HepG2 (cell line): ENCODE results near the gene ELOVL2. TPM values are rescaled to one million over a fixed set of nuclear protein-coding genes. Genes with fewer than 3 reads are reported as not detected.

Source experiments
- ATF1 ChIP-seq: IDR thresholded peaks from 2 replicates; pipeline ENCODE4 v1.6.1; 2016; ENCODE audit warnings: mild to moderate bottlenecking, control low read depth
- GZF1 ChIP-seq: sonication (generic); formaldehyde crosslinking; IDR thresholded peaks from 2 replicates; pipeline ENCODE4 v1.5.1; 2020; ENCODE audit warnings: mild to moderate bottlenecking, missing genetic modification reagents
- MIER2 ChIP-seq: IDR thresholded peaks from 2 replicates; pipeline ENCODE4 v1.6.1; 2016; ENCODE audit warnings: missing biosample characterization, missing genetic modification reagents
- NCOR1 ChIP-seq: fragments of 200-600 bp; sonication (generic); IDR thresholded peaks from 2 replicates; pipeline ENCODE4 v1.7.0; 2017; ENCODE audit warnings: antibody characterized with exemption, low read length, borderline replicate concordance
- PHF20 ChIP-seq: sonication (generic); formaldehyde crosslinking; IDR thresholded peaks from 2 replicates; pipeline ENCODE4 v1.5.0; 2020; ENCODE audit warnings: mild to moderate bottlenecking, missing genetic modification reagents
- PHF21A ChIP-seq: sonication (generic); formaldehyde crosslinking; IDR thresholded peaks from 2 replicates; pipeline ENCODE4 v1.5.0; 2020; ENCODE audit warnings: mild to moderate bottlenecking, missing genetic modification reagents
- RCOR2 ChIP-seq: IDR thresholded peaks from 2 replicates; pipeline ENCODE4 v1.6.1; 2016; ENCODE audit warnings: missing biosample characterization, missing genetic modification reagents
- SIN3B ChIP-seq: fragments of 150-350 bp; IDR thresholded peaks from 2 replicates; pipeline ENCODE4 v1.6.1; 2014; ENCODE audit warnings: low read length
- SUZ12 ChIP-seq: fragments of 150-350 bp; IDR thresholded peaks from 2 replicates; pipeline ENCODE4 v1.6.1; 2014; ENCODE audit warnings: low read depth, low read length
- TGIF2 ChIP-seq: IDR thresholded peaks from 2 replicates; pipeline ENCODE4 v1.6.1; 2016; ENCODE audit warnings: control low read depth, missing compliant biosample characterization
- TP53 ChIP-seq: sonication (generic); formaldehyde crosslinking; conservative IDR thresholded peaks from 2 replicates; pipeline ENCODE4 v1.4.0; 2020; ENCODE audit warnings: missing genetic modification reagents
- ZBTB8A ChIP-seq: sonication (generic); formaldehyde crosslinking; IDR thresholded peaks from 2 replicates; pipeline ENCODE4 v1.4.0; 2020; ENCODE audit warnings: mild to moderate bottlenecking, low read depth, missing genetic modification reagents, borderline replicate concordance
- ZNF124 ChIP-seq: sonication (generic); formaldehyde crosslinking; IDR thresholded peaks from 2 replicates; pipeline ENCODE4 v1.4.0; 2020; ENCODE audit warnings: missing genetic modification reagents
- ZNF251 ChIP-seq: sonication (generic); formaldehyde crosslinking; IDR thresholded peaks from 2 replicates; pipeline ENCODE4 v1.9.0; 2021; ENCODE audit warnings: mild to moderate bottlenecking, missing genetic modification reagents
- ZNF260 ChIP-seq: sonication (generic); formaldehyde crosslinking; IDR thresholded peaks from 2 replicates; pipeline ENCODE4 v1.4.0; 2020; ENCODE audit warnings: missing genetic modification reagents, low read depth, mild to moderate bottlenecking, borderline replicate concordance
- ZNF563 ChIP-seq: sonication (generic); formaldehyde crosslinking; IDR thresholded peaks from 2 replicates; pipeline ENCODE4 v1.8.0; 2022; ENCODE audit warnings: mild to moderate bottlenecking, moderate library complexity, missing genetic modification reagents
- ZNF75D ChIP-seq: sonication (generic); formaldehyde crosslinking; IDR thresholded peaks from 2 replicates; pipeline ENCODE4 v1.8.1; 2023; ENCODE audit warnings: missing genetic modification reagents, mild to moderate bottlenecking, borderline replicate concordance
- polyA plus RNA-seq, 8 experiments: library from polyadenylated mRNA; depleted of rRNA in 3 of 8; stranded (reverse) in 7 of 8; unstranded in 1 of 8; fragments of >200 nt; fragmentation: Illumina TruSeq in 4 of 8; extraction: Trizol in 4 of 8; gene quantifications; 2 replicates each; pipeline versions ENCODE4 v1.2.1 to v1.2.3, GENCODE V29; 2011 to 2016; ENCODE audit warnings: low read depth in 4 of 8, missing spikeins in 1 of 8, mixed read lengths in 1 of 8; ENCODE audit not compliant: insufficient read depth in 1 of 8
- total RNA-seq, 5 experiments: library from RNA; depleted of rRNA; stranded (reverse); fragments of >200 nt; fragmentation: Illumina TruSeq; extraction: Trizol; gene quantifications; 2 replicates each; pipeline ENCODE4 v1.2.3, GENCODE V29; 2016; ENCODE audit warnings: low read depth in 1 of 5
- TF ChIP-seq, protein P1 (sequence below): sonication (generic); formaldehyde crosslinking; IDR thresholded peaks from 2 replicates; pipeline ENCODE4 v1.4.0; 2020; ENCODE audit warnings: missing genetic modification reagents, borderline replicate concordance
- TF ChIP-seq, protein P2 (sequence below): sonication (generic); formaldehyde crosslinking; IDR thresholded peaks from 2 replicates; pipeline ENCODE4 v1.4.0; 2020; ENCODE audit warnings: missing genetic modification reagents, borderline replicate concordance
- TF ChIP-seq, protein P3 (sequence below): sonication (generic); formaldehyde crosslinking; IDR thresholded peaks from 2 replicates; pipeline ENCODE4 v1.5.0; 2020; ENCODE audit warnings: missing genetic modification reagents, mild to moderate bottlenecking, borderline replicate concordance
- TF ChIP-seq, protein P4 (sequence below): sonication (generic); formaldehyde crosslinking; IDR thresholded peaks from 2 replicates; pipeline ENCODE4 v1.4.0; 2020; ENCODE audit warnings: mild to moderate bottlenecking, missing genetic modification reagents
- TF ChIP-seq, protein P5 (sequence below): sonication (generic); formaldehyde crosslinking; IDR thresholded peaks from 2 replicates; pipeline ENCODE4 v1.4.0; 2020; ENCODE audit warnings: missing genetic modification reagents

Gene ELOVL2
- total and polyA plus RNA-seq, 2 of the 13 experiments (the other 11 are each of a cell fraction or from before 2014, with no cell fraction given) = 43.6 to 65.4 TPM

DNA sequence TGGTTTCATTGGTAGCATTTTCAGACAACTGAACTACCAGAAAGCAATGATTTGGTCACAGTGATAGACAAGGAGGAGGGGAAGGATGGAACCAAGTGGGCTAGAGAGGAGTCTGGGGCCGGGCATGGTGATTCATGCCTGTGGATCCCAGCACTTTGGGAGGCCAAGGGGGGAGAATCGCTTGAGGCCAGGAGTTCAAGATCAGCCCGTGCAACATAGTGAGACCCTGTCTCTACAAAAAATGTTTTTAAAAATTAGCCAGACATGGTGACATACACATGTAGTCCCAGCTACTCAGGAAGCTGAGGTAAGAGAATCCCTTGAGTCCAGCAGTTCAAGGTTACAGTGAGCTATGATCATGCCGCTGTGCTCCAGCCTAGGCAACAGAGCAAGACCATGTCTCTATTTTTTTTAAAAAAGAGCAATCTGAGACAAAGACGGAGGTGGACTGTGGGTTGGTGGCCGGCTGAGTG, 86.7 kb downstream of the ELOVL2 start (continued):
- TF ChIP-seq, protein P1, sequence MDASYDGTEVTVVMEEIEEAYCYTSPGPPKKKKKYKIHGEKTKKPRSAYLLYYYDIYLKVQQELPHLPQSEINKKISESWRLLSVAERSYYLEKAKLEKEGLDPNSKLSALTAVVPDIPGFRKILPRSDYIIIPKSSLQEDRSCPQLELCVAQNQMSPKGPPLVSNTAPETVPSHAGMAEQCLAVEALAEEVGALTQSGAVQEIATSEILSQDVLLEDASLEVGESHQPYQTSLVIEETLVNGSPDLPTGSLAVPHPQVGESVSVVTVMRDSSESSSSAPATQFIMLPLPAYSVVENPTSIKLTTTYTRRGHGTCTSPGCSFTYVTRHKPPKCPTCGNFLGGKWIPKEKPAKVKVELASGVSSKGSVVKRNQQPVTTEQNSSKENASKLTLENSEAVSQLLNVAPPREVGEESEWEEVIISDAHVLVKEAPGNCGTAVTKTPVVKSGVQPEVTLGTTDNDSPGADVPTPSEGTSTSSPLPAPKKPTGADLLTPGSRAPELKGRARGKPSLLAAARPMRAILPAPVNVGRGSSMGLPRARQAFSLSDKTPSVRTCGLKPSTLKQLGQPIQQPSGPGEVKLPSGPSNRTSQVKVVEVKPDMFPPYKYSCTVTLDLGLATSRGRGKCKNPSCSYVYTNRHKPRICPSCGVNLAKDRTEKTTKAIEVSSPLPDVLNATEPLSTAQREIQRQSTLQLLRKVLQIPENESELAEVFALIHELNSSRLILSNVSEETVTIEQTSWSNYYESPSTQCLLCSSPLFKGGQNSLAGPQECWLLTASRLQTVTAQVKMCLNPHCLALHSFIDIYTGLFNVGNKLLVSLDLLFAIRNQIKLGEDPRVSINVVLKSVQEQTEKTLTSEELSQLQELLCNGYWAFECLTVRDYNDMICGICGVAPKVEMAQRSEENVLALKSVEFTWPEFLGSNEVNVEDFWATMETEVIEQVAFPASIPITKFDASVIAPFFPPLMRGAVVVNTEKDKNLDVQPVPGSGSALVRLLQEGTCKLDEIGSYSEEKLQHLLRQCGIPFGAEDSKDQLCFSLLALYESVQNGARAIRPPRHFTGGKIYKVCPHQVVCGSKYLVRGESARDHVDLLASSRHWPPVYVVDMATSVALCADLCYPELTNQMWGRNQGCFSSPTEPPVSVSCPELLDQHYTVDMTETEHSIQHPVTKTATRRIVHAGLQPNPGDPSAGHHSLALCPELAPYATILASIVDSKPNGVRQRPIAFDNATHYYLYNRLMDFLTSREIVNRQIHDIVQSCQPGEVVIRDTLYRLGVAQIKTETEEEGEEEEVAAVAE (CRISPR knock-in tag) = no peak
- TF ChIP-seq SUZ12 = no peak
- TF ChIP-seq ZNF260 (CRISPR knock-in tag) = no peak
- TF ChIP-seq, protein P2, sequence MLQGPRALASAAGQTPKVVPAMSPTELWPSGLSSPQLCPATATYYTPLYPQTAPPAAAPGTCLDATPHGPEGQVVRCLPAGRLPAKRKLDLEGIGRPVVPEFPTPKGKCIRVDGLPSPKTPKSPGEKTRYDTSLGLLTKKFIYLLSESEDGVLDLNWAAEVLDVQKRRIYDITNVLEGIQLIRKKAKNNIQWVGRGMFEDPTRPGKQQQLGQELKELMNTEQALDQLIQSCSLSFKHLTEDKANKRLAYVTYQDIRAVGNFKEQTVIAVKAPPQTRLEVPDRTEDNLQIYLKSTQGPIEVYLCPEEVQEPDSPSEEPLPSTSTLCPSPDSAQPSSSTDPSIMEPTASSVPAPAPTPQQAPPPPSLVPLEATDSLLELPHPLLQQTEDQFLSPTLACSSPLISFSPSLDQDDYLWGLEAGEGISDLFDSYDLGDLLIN (CRISPR knock-in tag) = no peak
- no peak for TF ChIP-seq GZF1 (CRISPR knock-in tag)
- TF ChIP-seq ZBTB8A (CRISPR knock-in tag) = no peak
- no peak for TF ChIP-seq PHF20 (CRISPR knock-in tag)
- TF ChIP-seq ZNF563 (CRISPR knock-in tag) = peak; percentile 51; the same call in 1 of the 2 replicates
- TF ChIP-seq, protein P3, sequence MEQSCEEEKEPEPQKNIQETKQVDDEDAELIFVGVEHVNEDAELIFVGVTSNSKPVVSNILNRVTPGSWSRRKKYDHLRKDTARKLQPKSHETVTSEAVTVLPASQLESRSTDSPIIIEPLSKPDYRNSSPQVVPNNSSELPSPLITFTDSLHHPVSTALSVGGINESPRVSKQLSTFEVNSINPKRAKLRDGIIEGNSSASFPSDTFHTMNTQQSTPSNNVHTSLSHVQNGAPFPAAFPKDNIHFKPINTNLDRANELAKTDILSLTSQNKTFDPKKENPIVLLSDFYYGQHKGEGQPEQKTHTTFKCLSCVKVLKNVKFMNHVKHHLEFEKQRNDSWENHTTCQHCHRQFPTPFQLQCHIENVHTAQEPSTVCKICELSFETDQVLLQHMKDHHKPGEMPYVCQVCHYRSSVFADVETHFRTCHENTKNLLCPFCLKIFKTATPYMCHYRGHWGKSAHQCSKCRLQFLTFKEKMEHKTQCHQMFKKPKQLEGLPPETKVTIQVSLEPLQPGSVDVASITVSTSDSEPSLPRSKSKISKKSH (CRISPR knock-in tag) = no peak
- TF ChIP-seq, protein P4, sequence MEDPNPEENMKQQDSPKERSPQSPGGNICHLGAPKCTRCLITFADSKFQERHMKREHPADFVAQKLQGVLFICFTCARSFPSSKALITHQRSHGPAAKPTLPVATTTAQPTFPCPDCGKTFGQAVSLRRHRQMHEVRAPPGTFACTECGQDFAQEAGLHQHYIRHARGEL = no peak
- no peak for TF ChIP-seq SIN3B
- 0 out of 2 replicates have a peak, but pooled peaks have one; percentile 10 for TF ChIP-seq TGIF2
- peak; percentile 66 for TF ChIP-seq PHF21A (CRISPR knock-in tag)
- TF ChIP-seq NCOR1 = peak; percentile 84; the same call in 1 of the 2 replicates
- TF ChIP-seq, protein P5, sequence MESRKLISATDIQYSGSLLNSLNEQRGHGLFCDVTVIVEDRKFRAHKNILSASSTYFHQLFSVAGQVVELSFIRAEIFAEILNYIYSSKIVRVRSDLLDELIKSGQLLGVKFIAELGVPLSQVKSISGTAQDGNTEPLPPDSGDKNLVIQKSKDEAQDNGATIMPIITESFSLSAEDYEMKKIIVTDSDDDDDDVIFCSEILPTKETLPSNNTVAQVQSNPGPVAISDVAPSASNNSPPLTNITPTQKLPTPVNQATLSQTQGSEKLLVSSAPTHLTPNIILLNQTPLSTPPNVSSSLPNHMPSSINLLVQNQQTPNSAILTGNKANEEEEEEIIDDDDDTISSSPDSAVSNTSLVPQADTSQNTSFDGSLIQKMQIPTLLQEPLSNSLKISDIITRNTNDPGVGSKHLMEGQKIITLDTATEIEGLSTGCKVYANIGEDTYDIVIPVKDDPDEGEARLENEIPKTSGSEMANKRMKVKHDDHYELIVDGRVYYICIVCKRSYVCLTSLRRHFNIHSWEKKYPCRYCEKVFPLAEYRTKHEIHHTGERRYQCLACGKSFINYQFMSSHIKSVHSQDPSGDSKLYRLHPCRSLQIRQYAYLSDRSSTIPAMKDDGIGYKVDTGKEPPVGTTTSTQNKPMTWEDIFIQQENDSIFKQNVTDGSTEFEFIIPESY (CRISPR knock-in tag) = no peak
- TF ChIP-seq RCOR2 (CRISPR knock-in tag) = peak; percentile 94
- TF ChIP-seq ZNF251 = no peak
- no peak for TF ChIP-seq ZNF75D (CRISPR knock-in tag)
- TF ChIP-seq TP53 (CRISPR knock-in tag) = no peak
- 0 out of 2 replicates have a peak, but pooled peaks have one; percentile 40 for TF ChIP-seq MIER2
- TF ChIP-seq ZNF124 (CRISPR knock-in tag) = 0 out of 2 replicates have a peak, but pooled peaks have one; percentile 26
- 0 out of 2 replicates have a peak, but pooled peaks have one; percentile 35 for TF ChIP-seq ATF1 (CRISPR knock-in tag)
